Endodermal cell (in vitro differentiated cells): ENCODE results near the gene EFEMP2. TPM values are rescaled to one million over a fixed set of nuclear protein-coding genes. Genes with fewer than 3 reads are reported as not detected.
A peak's percentile ranks its signal among the peaks of the same experiment; 100 is the strongest.

Source experiments
- DNase-seq: peaks from one replicate; pipeline ENCODE4 v3.0.0-alpha.2; 2017
- H3K27ac ChIP-seq: 2 replicates; pipeline ENCODE4 v1.5.1; 2013; ENCODE audit warnings: mild to moderate bottlenecking, low read depth, low read length, moderate library complexity
- H3K27me3 ChIP-seq: 2 replicates; pipeline ENCODE4 v1.6.1; 2013; ENCODE audit warnings: mild to moderate bottlenecking, low read length, moderate library complexity; ENCODE audit not compliant: insufficient read depth, control insufficient read depth, poor library complexity, severe bottlenecking
- H3K36me3 ChIP-seq: 2 replicates; pipeline ENCODE4 v1.7.0; 2013; ENCODE audit warnings: mild to moderate bottlenecking, low read length, moderate library complexity; ENCODE audit not compliant: control insufficient read depth, insufficient read depth
- H3K4me1 ChIP-seq: one replicate; pipeline ENCODE4 v1.7.0; 2013; ENCODE audit warnings: low read length; ENCODE audit not compliant: control insufficient read depth, insufficient read depth
- H3K4me3 ChIP-seq: 2 replicates; pipeline ENCODE4 v1.5.1; 2013; ENCODE audit warnings: mild to moderate bottlenecking, low read length, moderate library complexity
- H3K9ac ChIP-seq: 2 replicates; pipeline ENCODE4 v1.6.1; 2013; ENCODE audit warnings: mild to moderate bottlenecking, low read length, moderate library complexity; ENCODE audit not compliant: poor library complexity, severe bottlenecking; ENCODE audit errors: extremely low read depth
- H3K9me3 ChIP-seq: 2 replicates; pipeline ENCODE4 v1.6.1; 2013; ENCODE audit warnings: mild to moderate bottlenecking, low read length, moderate library complexity; ENCODE audit not compliant: control insufficient read depth
- H3K27ac Mint-ChIP-seq: 2 replicates; pipeline ENCODE4 v1.8.0; 2020; ENCODE audit warnings: mixed read lengths
- H3K27me3 Mint-ChIP-seq: 2 replicates; pipeline ENCODE4 v1.8.0; 2021; ENCODE audit warnings: mild to moderate bottlenecking, mixed read lengths; ENCODE audit not compliant: insufficient read depth
- H3K36me3 Mint-ChIP-seq: 2 replicates; pipeline ENCODE4 v1.8.0; 2020; ENCODE audit warnings: low read depth, mixed read lengths
- H3K4me1 Mint-ChIP-seq: 2 replicates; pipeline ENCODE4 v1.8.0; 2020; ENCODE audit warnings: mixed read lengths
- H3K4me3 Mint-ChIP-seq: 2 replicates; pipeline ENCODE4 v1.8.0; 2020; ENCODE audit warnings: mild to moderate bottlenecking, moderate library complexity, mixed read lengths
- H3K9me3 Mint-ChIP-seq: 2 replicates; pipeline ENCODE4 v1.8.0; 2020; ENCODE audit warnings: mild to moderate bottlenecking, mixed read lengths
- CTCF ChIP-seq: fragments of 200-600 bp; sonication (generic); conservative IDR thresholded peaks from 2 replicates; pipeline ENCODE4 v1.5.0; 2021; ENCODE audit warnings: antibody characterized with exemption, mild to moderate bottlenecking
- WGBS, 2 experiments: methylation state at CpG; one replicate each; pipeline versions ENCODE4 v1.1.5 to v1.1.7; 2013; ENCODE audit warnings: missing lambda C conversion rate in 2 of 2, mixed read lengths in 1 of 2; ENCODE audit not compliant: insufficient coverage in 1 of 2, insufficient read length in 1 of 2; 5-methylcytosine and 5-hydroxymethylcytosine counted together
- total RNA-seq, 2 donors: library from RNA; stranded (reverse); fragmentation: NEBNext Ultra II Directional in 1 of 2; extraction: Animal tissue kit (Norgen Biotek cat#: 25700) in 1 of 2; gene quantifications; 2 replicates in 1 of 2; 3 replicates in 1 of 2; pipeline ENCODE4 v1.2.1, GENCODE V29; 2021

EFEMP2 gene
- total RNA-seq, 2 donors from 2014 or later, result 84.5 to 99.6 TPM

GRCh38 chr11:65906602-65907001 lies 34.0 kb upstream of the EFEMP2 start:
- Histone ChIP-seq H3K9ac (no peak overlapping the region), H3K4me1 (peaks cover 3% of the 10 kb centered on the region), H3K27ac (no peak overlapping the region), H3K9me3 (no peaks in the 10 kb centered on the region), H3K27me3 (peaks cover 31% of the 10 kb centered on the region), H3K4me3 (no peak overlapping the region), H3K36me3 (no peaks in the 10 kb centered on the region)
- DNase-seq, result no peak
- H3K4me1 Mint-ChIP-seq, result peaks cover 9% of the 10 kb centered on the region
- peaks cover 84% of the 10 kb centered on the region for H3K27me3 Mint-ChIP-seq
- H3K27ac Mint-ChIP-seq, result no peak overlapping the region
- 91 to 93% methylated on average over 5 of the region's 5 CpGs for WGBS, 2 experiments
- TF ChIP-seq CTCF, result no peak
- no peak overlapping the region for H3K4me3 Mint-ChIP-seq
- no peaks in the 10 kb centered on the region for H3K36me3 Mint-ChIP-seq
- H3K9me3 Mint-ChIP-seq, result no peaks in the 10 kb centered on the region

GRCh38 chr11:65903715-65904114 lies 31.1 kb upstream of the EFEMP2 start:
- Histone ChIP-seq H3K4me1 (peaks cover 3% of the 10 kb centered on the region), H3K27me3 (peaks cover 49% of the 10 kb centered on the region), H3K9ac (no peak overlapping the region), H3K4me3 (no peak overlapping the region), H3K9me3 (no peaks in the 10 kb centered on the region), H3K36me3 (no peaks in the 10 kb centered on the region), H3K27ac (no peak overlapping the region)
- H3K4me3 Mint-ChIP-seq, result no peak overlapping the region
- no peak overlapping the region for H3K27ac Mint-ChIP-seq
- peaks cover 88% of the 10 kb centered on the region for H3K27me3 Mint-ChIP-seq
- no peak for DNase-seq
- H3K9me3 Mint-ChIP-seq, result no peaks in the 10 kb centered on the region
- 85 to 88% methylated on average over 8 of the region's 8 CpGs for WGBS, 2 experiments
- no peaks in the 10 kb centered on the region for H3K36me3 Mint-ChIP-seq
- TF ChIP-seq CTCF, result no peak
- peaks cover 8% of the 10 kb centered on the region for H3K4me1 Mint-ChIP-seq

GRCh38 chr11:65903068-65903481 lies 30.5 kb upstream of the EFEMP2 start:
- peak; percentile 85 for DNase-seq
- 0 to 25% methylated on average over 1 to 5 of the region's 5 CpGs for WGBS, 2 experiments
- H3K9ac ChIP-seq, result no peak overlapping the region
- no peaks in the 10 kb centered on the region for H3K9me3 ChIP-seq
- no peak overlapping the region for H3K27ac ChIP-seq
- Mint-ChIP-seq H3K27me3 (peaks cover 90% of the 10 kb centered on the region), H3K27ac (no peak overlapping the region), H3K4me3 (no peak overlapping the region), H3K4me1 (peaks cover 8% of the 10 kb centered on the region), H3K9me3 (no peaks in the 10 kb centered on the region), H3K36me3 (no peaks in the 10 kb centered on the region)
- no peak overlapping the region for H3K4me3 ChIP-seq
- peaks cover 3% of the 10 kb centered on the region for H3K4me1 ChIP-seq
- peaks cover 54% of the 10 kb centered on the region for H3K27me3 ChIP-seq
- no peaks in the 10 kb centered on the region for H3K36me3 ChIP-seq
- no peak for TF ChIP-seq CTCF
